Measurements from ENCODE around the gene TMEM43. TPM values are rescaled to one million over a fixed set of nuclear protein-coding genes. Genes with fewer than 3 reads are reported as not detected.

Gene TMEM43
- total RNA-seq, 1 experiment from 2014 or later: 36.7 TPM

DNA sequence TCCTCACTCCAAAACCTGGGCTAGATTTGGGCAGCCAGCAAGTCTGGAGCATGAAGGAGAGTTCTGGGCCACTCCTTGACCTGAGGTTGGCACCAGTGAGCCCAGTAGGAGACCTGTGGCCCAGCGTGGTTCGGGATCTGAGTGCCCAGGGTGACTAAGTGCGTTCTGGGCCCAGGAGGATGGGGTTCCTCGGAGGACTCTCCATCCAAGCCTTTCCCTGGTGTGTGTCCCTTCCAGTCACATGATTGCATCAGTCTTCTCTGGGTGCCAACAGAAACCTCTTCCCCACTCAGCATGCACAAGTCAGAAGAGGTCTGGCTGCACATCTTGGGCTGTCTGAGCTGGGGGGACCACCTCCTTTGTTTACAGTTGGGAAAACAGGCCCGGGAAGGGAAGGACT lies 14.9 kb downstream of the TMEM43 start:
- no peak overlapping the region for H4K91ac ChIP-seq (ENCODE audit: insufficient read length, low read depth, low read length)
- H3K79me2 ChIP-seq (ENCODE audit: insufficient read depth, low read length): no peaks in the 10 kb centered on the region
- H4K20me1 ChIP-seq (ENCODE audit: control insufficient read depth, insufficient read depth, insufficient read length): peaks cover 2% of the 10 kb centered on the region
- no peaks in the 10 kb centered on the region for H3K9me3 ChIP-seq (ENCODE audit: control insufficient read depth, low read depth, low read length)
- no peak overlapping the region for H3K56ac ChIP-seq (ENCODE audit: insufficient read length, low read depth, low read length)
- H3K27me3 Mint-ChIP-seq (ENCODE audit: low read depth): no peaks in the 10 kb centered on the region; the same call in 1 of the 2 replicates
- H3K27me3 ChIP-seq (ENCODE audit: insufficient read depth, low read length): no peaks in the 10 kb centered on the region
- no peak overlapping the region for H4K5ac ChIP-seq (ENCODE audit: insufficient read length, low read depth, low read length)
- no peaks in the 10 kb centered on the region; the same call in 1 of the 2 replicates for H3K4me1 ChIP-seq (ENCODE audit: insufficient read depth, low read length)
- WGBS (ENCODE audit: extremely low coverage, insufficient read length, low lambda C conversion rate): no CpG with 5 or more reads among the region's 5 CpGs
- no peak overlapping the region for H2BK5ac ChIP-seq (ENCODE audit: insufficient read length, low read length)
- TF ChIP-seq, protein P1, sequence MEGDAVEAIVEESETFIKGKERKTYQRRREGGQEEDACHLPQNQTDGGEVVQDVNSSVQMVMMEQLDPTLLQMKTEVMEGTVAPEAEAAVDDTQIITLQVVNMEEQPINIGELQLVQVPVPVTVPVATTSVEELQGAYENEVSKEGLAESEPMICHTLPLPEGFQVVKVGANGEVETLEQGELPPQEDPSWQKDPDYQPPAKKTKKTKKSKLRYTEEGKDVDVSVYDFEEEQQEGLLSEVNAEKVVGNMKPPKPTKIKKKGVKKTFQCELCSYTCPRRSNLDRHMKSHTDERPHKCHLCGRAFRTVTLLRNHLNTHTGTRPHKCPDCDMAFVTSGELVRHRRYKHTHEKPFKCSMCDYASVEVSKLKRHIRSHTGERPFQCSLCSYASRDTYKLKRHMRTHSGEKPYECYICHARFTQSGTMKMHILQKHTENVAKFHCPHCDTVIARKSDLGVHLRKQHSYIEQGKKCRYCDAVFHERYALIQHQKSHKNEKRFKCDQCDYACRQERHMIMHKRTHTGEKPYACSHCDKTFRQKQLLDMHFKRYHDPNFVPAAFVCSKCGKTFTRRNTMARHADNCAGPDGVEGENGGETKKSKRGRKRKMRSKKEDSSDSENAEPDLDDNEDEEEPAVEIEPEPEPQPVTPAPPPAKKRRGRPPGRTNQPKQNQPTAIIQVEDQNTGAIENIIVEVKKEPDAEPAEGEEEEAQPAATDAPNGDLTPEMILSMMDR (conservative IDR thresholded peaks at IDR 0.05): no peak
- H3K9me3 Mint-ChIP-seq: no peaks in the 10 kb centered on the region
- H2BK120ac ChIP-seq (ENCODE audit: low read depth, low read length, poor library complexity, severe bottlenecking): no peak overlapping the region
- H3K4ac ChIP-seq (ENCODE audit: low read depth, low read length): no peak overlapping the region
- H2BK12ac ChIP-seq (ENCODE audit: insufficient read length, low read depth, low read length): no peak overlapping the region
- DNase-seq: no peak
- H3K27ac ChIP-seq (ENCODE audit: insufficient read length, low read depth, low read length): no peak overlapping the region
- H3K23ac ChIP-seq (ENCODE audit: insufficient read length, low read depth, low read length): no peak overlapping the region
- H2AFZ ChIP-seq (ENCODE audit: low read length): no peak overlapping the region
- no peak overlapping the region for H3K18ac ChIP-seq (ENCODE audit: insufficient read length, low read depth, low read length)
- H3K36me3 Mint-ChIP-seq (ENCODE audit: insufficient read depth in 1 of 3, low read depth in 3 of 3): peaks cover 9 to 64% (median 28%) of the 10 kb centered on the region in 3 experiments; a peak in 6 of 7 replicates
- H3K27ac Mint-ChIP-seq: no peak overlapping the region
- H3K4me3 Mint-ChIP-seq: no peak overlapping the region
- no peak overlapping the region for H3K4me2 ChIP-seq (ENCODE audit: insufficient read depth, insufficient read length, low read length)
- H3K23me2 ChIP-seq (ENCODE audit: insufficient read length, low read depth, low read length, poor library complexity, severe bottlenecking): no peaks in the 10 kb centered on the region
- no peak overlapping the region; the same call in 1 of the 2 replicates for H3K14ac ChIP-seq (ENCODE audit: insufficient read depth, low read length)
- H3K79me1 ChIP-seq (ENCODE audit: insufficient read depth, low read depth, low read length, poor library complexity, severe bottlenecking): no peaks in the 10 kb centered on the region
- no peak overlapping the region for H2BK20ac ChIP-seq (ENCODE audit: low read depth, low read length, poor library complexity, severe bottlenecking)
- H4K8ac ChIP-seq (replicated peaks; ENCODE audit: insufficient read length, low read depth, low read length): no peak overlapping the region
- H2AK5ac ChIP-seq (ENCODE audit: insufficient read length, low read length): no peak overlapping the region
- no peak overlapping the region for H3K9ac ChIP-seq (ENCODE audit: extremely low read depth, insufficient read length, low read length)
- H3T11ph ChIP-seq (ENCODE audit: low read length): no peak overlapping the region
- peaks cover 2 to 6% of the 10 kb centered on the region in 2 experiments; a peak in 3 of 4 replicates for H3K4me1 Mint-ChIP-seq
- H2BK15ac ChIP-seq (ENCODE audit: low read depth, low read length): no peak overlapping the region
